NCI-H1092 (cell line): ENCODE measurements around the gene CREB3L4.
A peak's percentile ranks its signal among the peaks of the same experiment; 100 is the strongest.

Experiments used
- DNase-seq: peaks from one replicate; lab custom pipeline; 2025; lab: John Stamatoyannopoulos, UW

CREB3L4 gene

GRCh38 chr1:153967107-153967999 lies at the start of gene CREB3L4:
Gene CREB3L4 (plus strand): TSS chr1:153967902. CDS start chr1:153968526, 624 bp downstream.
- DNase-seq: peak; percentile 99

- no peak for DNase-seq
Measured at GRCh38 chr1:153919876-153920852, 47.5 kb upstream of the CREB3L4 start.

GRCh38 chr1:153921080-153921802 lies 46.5 kb upstream of the CREB3L4 start:
- DNase-seq: no peak

- DNase-seq: no peak
Measured at GRCh38 chr1:153921803-153922075, 46.0 kb upstream of the CREB3L4 start.

- peak; percentile 63 for DNase-seq
Measured at GRCh38 chr1:153922076-153922971, 45.4 kb upstream of the CREB3L4 start.

- peak; percentile 100 for DNase-seq
Measured at GRCh38 chr1:153922972-153923925, 44.5 kb upstream of the CREB3L4 start, which contains the start of gene GATAD2B. Gene GATAD2B (minus strand): TSS chr1:153922972. CDS start chr1:153828347, 94,625 bp downstream.

GRCh38 chr1:153926405-153926804 lies 41.3 kb upstream of the CREB3L4 start:
- no peak for DNase-seq

- no peak for DNase-seq
Measured at GRCh38 chr1:153928245-153928644, 39.5 kb upstream of the CREB3L4 start.

- no peak for DNase-seq
Measured at GRCh38 chr1:153928791-153929341, 38.8 kb upstream of the CREB3L4 start.

- DNase-seq: no peak
Measured at GRCh38 chr1:153929426-153929825, 38.3 kb upstream of the CREB3L4 start.

GRCh38 chr1:153929981-153930948 lies 37.4 kb upstream of the CREB3L4 start:
- no peak for DNase-seq

- no peak for DNase-seq
Measured at GRCh38 chr1:153932156-153933131, 35.3 kb upstream of the CREB3L4 start.

- DNase-seq: no peak
Measured at GRCh38 chr1:153933430-153933829, 34.3 kb upstream of the CREB3L4 start.

- no peak for DNase-seq
Measured at GRCh38 chr1:153933955-153934354, 33.7 kb upstream of the CREB3L4 start.

- no peak for DNase-seq
Measured at GRCh38 chr1:153934746-153935145, 33.0 kb upstream of the CREB3L4 start.

- no peak for DNase-seq
Measured at GRCh38 chr1:153936011-153936802, 31.5 kb upstream of the CREB3L4 start.
